Astrocyte (in vitro differentiated cells and primary cell): ENCODE measurements around the gene MYOF.

ENCODE experiments used
- CTCF ChIP-seq: IDR thresholded peaks from 2 replicates; pipeline ENCODE4 v1.5.1; 2011; ENCODE audit warnings: low read depth, mild to moderate bottlenecking, inconsistent platforms, low read length, moderate library complexity; ENCODE audit not compliant: insufficient read depth
- EZH2 ChIP-seq: IDR thresholded peaks from 2 replicates; pipeline ENCODE4 v1.6.1; 2012; ENCODE audit warnings: mild to moderate bottlenecking, low read length, inconsistent platforms; ENCODE audit not compliant: insufficient read depth

- TF ChIP-seq CTCF (no peak), EZH2 (no peak)
Observed at GRCh38 chr10:93261089-93261488, 221.0 kb downstream of the MYOF start.
